Measurements from ENCODE around the gene HDGFL1.

Gene HDGFL1

GRCh38 chr6:22569281-22570184 lies at the start of gene HDGFL1:
Gene HDGFL1 (plus strand): TSS chr6:22569566. CDS start chr6:22569576, 10 bp downstream.
- DNase-seq (ENCODE audit: low read depth in 2 of 2) = no peak

GRCh38 chr6:22521035-22521434 lies 48.3 kb upstream of the HDGFL1 start:
- no peak for DNase-seq (ENCODE audit: low read depth in 2 of 2)

- peak; percentile 72 to 74 for DNase-seq (ENCODE audit: low read depth in 2 of 2)
These were observed 42.6 kb upstream of the HDGFL1 start for GRCh38 chr6:22526736-22527135.

GRCh38 chr6:22529866-22530265 lies 39.5 kb upstream of the HDGFL1 start:
- DNase-seq (ENCODE audit: low read depth in 2 of 2) = no peak

GRCh38 chr6:22530506-22530905 lies 38.9 kb upstream of the HDGFL1 start:
- DNase-seq (ENCODE audit: low read depth in 2 of 2) = no peak

- DNase-seq (ENCODE audit: low read depth in 2 of 2) = no peak
These were observed 33.2 kb upstream of the HDGFL1 start for GRCh38 chr6:22536122-22536521.

GRCh38 chr6:22544476-22544875 lies 24.9 kb upstream of the HDGFL1 start:
- DNase-seq (ENCODE audit: low read depth in 2 of 2) = no peak

GRCh38 chr6:22545051-22545450 lies 24.3 kb upstream of the HDGFL1 start:
- no peak for DNase-seq (ENCODE audit: low read depth in 2 of 2)

- DNase-seq (ENCODE audit: low read depth in 2 of 2) = no peak
These were observed 23.1 kb upstream of the HDGFL1 start for GRCh38 chr6:22546236-22546635.

- DNase-seq (ENCODE audit: low read depth in 2 of 2) = no peak
These were observed 18.2 kb upstream of the HDGFL1 start for GRCh38 chr6:22550971-22551670.

GRCh38 chr6:22556266-22556665 lies 13.1 kb upstream of the HDGFL1 start:
- no peak for DNase-seq (ENCODE audit: low read depth in 2 of 2)

- no peak for DNase-seq (ENCODE audit: low read depth in 2 of 2)
These were observed 12.4 kb upstream of the HDGFL1 start for GRCh38 chr6:22557007-22557406.

GRCh38 chr6:22558288-22558882 lies 11.0 kb upstream of the HDGFL1 start:
- DNase-seq (ENCODE audit: low read depth in 2 of 2) = no peak

- no peak for DNase-seq (ENCODE audit: low read depth in 2 of 2)
These were observed 512 bp upstream of the HDGFL1 start for GRCh38 chr6:22568854-22569253.

- DNase-seq (ENCODE audit: low read depth in 2 of 2) = no peak
These were observed 802 bp downstream of the HDGFL1 start for GRCh38 chr6:22570185-22570551.

GRCh38 chr6:22575190-22575589 lies 5.8 kb downstream of the HDGFL1 start:
- DNase-seq (ENCODE audit: low read depth in 2 of 2) = no peak

GRCh38 chr6:22579439-22579838 lies 10.1 kb downstream of the HDGFL1 start:
- DNase-seq (ENCODE audit: low read depth in 2 of 2) = no peak

GRCh38 chr6:22580337-22580736 lies 11.0 kb downstream of the HDGFL1 start:
- no peak for DNase-seq (ENCODE audit: low read depth in 2 of 2)

GRCh38 chr6:22582417-22583205 lies 13.2 kb downstream of the HDGFL1 start:
- no peak for DNase-seq (ENCODE audit: low read depth in 2 of 2)

GRCh38 chr6:22583230-22583629 lies 13.9 kb downstream of the HDGFL1 start:
- DNase-seq (ENCODE audit: low read depth in 2 of 2) = no peak

GRCh38 chr6:22583927-22584326 lies 14.6 kb downstream of the HDGFL1 start:
- no peak for DNase-seq (ENCODE audit: low read depth in 2 of 2)

GRCh38 chr6:22589118-22589517 lies 19.8 kb downstream of the HDGFL1 start:
- no peak for DNase-seq (ENCODE audit: low read depth in 2 of 2)
